Activated T-cell treated with anti-CD3 and anti-CD28 coated beads for 1 hour (primary cell): ENCODE data around the gene PROX2.

Experiments
- DNase-seq: peaks from one replicate; pipeline ENCODE4 v3.0.0-alpha.2; 2020; ENCODE audit warnings: low read depth

Gene PROX2

DNA sequence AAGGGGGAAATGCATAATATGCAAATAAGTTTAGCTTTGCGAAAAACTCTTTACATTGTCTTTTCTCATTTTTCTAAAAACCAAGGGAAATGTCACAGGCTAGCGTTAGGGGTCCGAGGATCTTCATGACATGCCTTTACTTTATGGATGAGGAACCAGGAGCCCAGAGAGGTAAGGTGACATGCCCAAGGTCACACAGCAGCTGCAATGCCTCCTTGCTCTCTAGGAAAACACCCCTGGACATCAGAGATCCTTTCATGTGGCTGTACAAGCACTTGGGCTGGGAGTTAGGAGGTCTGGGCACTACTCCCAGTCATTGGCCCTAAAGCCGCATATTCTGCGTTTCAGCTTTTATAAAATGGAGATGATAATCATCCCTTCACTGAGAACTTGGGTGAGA, 741 bp downstream of the PROX2 start:
- DNase-seq: no peak

DNA sequence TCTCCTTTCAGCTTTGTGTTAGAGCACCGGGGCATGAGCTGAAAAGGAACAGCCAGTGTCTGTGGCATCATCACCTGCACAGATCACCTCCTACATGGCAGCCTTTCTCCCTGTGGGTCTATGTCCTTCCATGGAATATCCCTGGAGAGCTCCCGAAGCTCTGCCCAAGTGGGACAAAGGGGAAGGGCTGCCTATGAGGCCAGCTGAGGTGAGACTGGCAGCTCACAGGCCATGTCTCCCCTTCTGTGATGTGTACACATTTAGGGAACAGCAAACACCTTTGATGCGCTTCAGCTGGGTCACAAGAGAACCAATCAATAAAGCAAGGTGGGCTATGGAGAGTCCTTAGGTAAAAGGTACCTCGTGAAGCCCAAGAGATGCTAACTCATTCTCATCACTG, 4.1 kb downstream of the PROX2 start:
- DNase-seq: no peak

DNA sequence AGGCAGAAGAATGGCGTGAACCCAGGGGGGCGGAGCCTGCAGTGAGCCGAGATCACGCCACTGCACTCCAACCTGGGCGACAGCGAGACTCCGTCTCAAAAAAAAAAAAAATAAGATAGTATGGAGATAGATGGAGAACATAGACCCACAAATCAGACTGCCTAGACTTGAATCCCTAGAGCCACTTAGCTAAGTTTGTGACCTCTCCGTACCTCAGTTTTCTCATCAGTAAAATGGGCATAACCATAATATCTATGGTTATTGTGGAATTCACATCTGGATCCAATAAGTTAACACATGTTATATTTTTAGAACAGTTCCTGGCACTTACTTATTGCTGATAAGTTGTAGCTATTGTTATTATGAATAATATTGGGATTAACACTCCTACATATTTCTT, 7.2 kb downstream of the PROX2 start:
- DNase-seq: no peak

DNA sequence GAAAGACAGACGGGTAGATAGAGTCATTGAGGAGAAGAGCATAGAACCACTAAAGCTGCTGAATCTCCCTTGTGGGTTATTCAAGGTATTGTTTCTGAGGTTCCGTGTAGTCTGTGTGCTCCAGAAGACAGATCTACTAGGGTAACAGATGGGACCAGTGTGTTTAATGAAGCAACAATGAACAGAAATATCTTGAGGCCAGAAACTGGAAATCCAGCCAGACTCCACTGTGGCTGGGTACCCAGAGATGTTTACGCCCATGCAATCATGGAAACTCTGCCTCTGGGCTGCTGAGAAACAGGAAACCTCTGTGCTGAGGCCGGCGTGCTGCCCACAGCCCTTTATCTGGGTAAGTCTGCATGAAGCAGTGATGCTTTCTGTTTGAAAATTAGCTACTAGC, 8.3 kb downstream of the PROX2 start:
- DNase-seq: peak; percentile 34

DNA sequence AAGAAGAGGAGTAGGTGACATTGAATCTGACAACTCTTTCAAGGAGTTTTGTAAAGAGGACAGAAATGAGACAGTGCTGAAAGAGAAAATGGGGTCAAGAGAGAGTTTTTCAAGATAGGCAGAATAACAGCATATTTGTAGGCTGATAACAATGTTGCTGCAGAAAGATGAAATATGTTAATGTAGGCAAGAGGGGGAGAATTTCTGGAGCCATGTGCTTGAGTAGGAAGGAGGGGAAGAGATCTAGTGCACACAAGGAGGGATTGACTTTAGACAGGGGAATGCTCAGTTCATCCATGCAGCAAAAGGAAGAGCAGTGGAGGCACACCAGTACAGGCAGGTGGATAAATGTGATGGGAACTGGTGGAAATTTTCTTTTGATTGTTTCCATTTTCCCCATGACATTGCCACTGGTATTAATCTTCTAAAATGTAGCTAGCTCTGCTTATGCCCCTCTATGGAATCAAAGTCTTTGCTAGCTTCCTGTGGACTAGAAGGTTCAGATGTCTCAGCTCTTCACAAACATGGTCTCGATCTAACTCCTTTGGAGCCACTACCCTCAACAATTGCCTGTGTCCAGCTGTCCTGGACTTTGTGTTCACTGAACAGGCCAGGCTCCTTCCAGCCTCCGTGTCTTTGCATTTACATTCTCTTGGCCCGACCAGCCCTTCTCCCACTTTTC, 9.1 kb downstream of the PROX2 start:
- no peak for DNase-seq

DNA sequence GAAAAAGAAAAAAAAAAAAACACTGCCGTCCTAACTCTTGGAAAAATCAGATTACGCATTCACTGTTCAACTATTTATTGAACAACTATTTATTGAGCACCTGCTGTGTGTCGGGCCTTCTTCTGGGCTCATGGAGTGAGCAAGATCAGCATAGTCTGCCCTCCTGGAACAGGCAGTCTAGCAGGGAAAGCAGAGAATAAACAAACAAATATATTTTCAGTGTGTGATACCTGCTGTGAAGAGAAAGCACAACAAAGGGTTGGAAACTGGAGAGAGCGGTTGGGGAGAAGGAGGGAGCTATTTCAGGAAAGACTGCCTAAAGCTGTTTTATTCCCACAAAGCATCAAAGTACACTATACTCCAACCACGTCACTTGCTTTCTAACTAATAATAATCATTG, 10.8 kb downstream of the PROX2 start:
- no peak for DNase-seq

DNA sequence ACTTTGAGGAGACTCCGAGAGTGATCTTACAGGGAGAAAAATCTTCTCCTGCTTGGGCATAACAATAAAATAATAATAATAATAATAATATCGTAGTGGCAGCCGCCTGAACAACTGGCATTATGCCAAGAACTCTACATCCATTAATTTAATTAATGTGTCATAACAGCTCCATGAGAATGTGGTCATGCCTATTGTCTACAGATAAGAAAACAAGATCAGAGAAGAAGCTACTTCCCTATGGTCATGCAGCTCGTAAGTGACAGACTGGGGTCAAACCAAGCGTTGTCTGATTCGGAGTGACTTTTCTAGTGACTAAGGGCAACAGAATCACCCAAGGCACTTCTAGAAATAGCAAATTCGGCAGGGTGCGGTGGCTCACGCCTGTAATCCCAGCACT, 11.7 kb downstream of the PROX2 start:
- DNase-seq: no peak

DNA sequence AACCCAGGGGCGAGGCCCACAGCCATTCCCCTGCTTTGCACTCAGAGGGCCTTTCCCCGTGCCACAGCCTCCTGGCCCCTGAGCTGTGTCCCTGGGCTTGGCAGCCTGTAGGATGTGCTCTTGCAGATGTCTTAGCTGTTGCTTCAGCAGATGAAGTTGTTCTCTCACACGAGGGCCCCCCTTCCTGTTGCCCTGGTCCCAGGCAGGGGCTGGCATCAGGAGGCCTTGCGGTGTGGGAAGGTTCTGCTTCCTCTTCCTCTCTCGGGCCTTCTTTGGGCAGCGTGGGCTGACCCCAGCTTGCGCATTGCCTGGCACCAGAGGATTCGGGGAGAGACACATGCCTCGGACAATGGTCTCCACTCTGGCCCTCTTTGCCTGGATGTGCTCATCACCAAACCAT, 12.7 kb downstream of the PROX2 start:
- DNase-seq: no peak

DNA sequence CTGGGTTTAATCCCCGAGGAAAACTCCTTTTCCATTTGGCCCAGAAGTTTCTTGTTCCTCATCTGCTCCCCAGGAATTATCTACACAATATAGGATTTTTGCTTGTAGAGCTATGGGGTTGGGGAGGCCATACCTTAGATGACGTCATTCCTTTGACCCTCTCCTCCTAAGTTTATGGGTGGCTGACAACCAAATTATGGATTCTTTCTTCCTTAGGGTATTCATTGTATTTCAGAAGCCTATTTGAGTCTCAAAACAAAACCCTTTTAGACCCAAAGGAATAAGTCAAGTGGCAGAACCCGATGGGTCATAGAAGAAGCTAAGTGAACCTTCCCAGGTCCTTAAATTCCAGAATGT, 14.2 kb downstream of the PROX2 start:
- no peak for DNase-seq

DNA sequence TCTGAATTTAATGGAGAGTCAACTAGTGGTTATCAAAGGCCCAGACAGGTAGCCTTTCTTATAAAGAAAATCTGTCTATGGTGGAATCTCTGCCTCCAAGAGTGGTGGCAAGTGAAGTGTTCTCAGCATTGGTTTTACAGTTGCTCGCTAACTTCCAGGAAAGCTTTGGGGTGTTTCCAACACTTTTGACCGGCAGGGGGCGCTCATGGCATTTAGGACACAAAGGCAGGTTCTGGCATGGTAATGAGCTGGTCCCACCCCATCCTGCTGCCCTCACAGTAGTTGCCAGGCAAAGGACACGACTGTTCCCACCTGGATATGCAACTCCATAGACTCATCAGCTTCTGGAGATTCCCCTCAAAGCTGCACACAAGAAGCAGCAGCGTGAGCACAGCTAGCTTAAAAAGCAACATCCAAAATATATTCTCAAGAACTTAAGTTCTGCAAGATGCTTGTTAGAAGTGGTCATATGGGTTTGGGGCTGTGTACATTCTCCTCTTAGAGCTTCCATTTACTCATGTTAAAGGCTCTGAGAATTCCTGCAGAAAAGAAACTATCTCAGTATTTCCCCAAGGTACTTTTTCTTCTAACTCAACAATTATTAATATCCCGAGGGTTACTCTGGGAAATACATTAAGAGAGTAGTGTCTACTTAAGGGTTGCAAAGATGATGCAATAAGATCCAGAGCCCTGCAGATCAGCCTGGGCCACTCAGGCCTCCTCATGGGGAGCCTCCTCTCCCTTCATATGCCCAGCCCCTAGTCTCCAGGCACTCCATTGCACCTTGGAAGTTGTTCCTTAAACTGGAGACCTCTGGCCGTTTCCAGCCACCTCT, 14.8 kb downstream of the PROX2 start:
- peak; percentile 99 for DNase-seq

DNA sequence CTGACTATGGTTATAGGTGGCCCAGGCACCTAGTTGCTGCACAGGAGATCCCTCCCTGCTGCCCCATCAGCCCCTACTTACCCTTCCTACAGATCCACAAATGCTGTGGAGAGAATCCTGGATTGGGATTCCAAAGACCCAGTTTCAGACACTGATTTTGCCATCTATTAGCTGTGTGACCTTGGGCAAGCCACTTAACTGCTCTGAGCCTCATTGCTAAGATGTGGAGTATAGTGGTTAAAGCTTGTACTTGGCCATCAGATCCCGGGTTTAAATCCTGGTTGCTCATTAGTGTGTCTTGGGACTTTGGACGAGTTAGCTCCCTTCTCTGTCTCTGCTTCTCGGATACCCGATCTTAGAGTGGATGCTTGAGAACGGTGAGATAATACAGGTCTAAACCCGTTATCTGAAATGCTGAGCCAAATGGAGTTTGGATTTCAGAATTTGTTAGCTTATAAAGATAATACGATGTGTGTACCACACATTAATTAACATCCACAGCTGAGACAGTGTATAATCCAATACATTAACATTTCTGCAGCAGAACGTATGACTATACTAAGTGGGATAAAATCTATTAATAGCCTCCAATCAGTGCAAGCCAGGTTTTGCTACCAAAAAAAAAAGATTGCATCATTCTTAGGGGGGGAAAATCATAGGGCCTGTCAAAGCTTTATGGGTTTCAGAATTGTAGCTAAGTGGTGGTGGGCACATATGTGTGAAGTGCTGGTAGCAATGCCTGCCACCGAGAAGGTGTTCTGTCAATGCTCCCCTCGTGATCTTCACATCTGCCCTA, 16.0 kb downstream of the PROX2 start:
- no peak for DNase-seq

DNA sequence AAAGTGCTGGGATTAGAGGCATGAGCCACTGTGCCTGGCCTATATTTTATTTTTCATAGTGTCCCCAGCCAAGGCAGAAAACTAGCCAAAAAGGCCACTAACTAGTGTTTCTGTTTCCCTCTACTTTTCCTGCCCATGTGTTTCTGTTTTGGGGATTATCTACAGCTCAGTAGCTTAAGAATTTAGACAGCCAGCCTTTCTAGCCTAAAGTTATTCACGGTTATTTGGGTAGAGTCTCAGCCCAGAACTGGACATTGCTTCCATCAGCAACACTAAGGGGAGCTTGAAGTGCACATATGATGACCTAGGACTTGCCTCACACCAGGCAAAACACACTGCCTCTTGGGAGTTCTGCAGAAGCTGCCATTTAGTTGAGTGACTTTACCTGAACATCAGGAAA, 17.9 kb downstream of the PROX2 start:
- no peak for DNase-seq

DNA sequence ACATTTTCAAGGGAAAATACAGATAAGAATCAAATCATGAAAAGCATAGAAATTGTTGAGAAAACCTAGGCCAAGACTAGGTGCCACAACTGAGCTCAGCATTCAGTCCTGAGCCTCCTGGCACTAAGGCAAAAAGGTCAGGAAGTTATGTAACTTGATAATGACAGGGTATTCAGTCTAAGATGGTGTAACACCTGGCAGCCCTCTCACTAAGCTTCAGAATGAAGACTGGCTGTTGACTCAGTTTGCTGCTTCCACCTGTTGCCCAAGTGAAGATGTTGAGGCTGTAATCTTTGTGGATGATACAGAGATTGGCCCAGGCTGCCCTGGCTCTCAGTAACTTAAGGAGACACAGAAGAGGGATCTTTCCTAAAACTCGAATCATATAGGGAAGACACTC, 19.6 kb downstream of the PROX2 start:
- DNase-seq: no peak

DNA sequence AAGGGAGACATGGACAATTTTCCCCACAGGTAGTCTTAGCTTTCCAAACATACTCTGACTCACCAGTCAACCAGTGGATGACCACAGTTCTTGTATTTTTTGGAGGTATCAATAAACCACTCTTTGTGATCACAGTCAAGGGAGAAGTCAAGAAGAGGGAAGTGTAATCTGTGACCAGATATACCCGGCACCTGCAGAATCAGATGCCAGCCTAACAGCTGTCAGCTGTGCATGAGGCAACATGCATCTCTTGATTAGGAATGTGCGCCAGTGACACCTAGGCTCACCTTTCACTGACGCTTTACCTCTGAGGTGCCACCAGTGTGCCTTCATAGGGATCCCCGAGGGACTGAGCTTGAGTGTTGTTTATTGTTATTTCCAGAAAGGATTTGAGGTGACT, 20.0 kb downstream of the PROX2 start:
- no peak for DNase-seq

DNA sequence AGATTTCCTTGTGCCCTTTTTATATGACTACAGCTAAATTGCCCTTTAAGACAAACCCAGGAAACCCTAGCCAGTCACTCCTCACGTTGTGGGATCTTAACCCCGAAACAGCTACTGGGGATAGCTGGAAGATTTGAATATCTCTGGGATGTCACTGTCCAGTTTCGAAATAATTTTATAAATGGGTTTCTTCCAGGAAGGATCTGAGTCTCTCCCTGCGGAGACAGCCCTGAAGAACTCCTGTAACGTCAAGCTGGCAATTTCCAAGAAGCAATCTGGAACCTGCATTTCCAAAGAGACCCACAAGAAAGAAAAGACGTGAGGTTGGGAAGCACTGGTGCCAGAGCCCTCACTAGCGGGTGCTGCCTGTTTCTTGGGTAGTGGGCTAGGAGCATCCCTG, 20.9 kb downstream of the PROX2 start:
- no peak for DNase-seq

DNA sequence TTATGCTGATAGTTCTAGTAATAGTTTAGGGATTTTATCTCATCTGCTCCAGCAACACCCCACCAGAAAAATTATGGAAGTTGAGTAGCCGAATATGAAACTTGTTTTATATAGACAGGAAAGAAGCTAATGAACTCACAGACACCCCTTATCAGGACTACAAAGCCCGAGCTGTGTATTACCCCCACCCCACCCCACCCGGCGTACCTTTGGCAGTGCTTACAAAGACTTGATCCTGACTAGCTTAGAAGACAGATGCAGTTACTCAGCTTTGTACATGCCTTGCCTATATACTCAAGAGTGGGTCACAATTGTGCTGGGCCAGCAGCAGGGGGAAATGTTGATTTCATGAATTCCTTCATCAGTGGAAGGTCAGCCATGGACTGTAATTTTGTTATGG, 22.4 kb downstream of the PROX2 start:
- no peak for DNase-seq

DNA sequence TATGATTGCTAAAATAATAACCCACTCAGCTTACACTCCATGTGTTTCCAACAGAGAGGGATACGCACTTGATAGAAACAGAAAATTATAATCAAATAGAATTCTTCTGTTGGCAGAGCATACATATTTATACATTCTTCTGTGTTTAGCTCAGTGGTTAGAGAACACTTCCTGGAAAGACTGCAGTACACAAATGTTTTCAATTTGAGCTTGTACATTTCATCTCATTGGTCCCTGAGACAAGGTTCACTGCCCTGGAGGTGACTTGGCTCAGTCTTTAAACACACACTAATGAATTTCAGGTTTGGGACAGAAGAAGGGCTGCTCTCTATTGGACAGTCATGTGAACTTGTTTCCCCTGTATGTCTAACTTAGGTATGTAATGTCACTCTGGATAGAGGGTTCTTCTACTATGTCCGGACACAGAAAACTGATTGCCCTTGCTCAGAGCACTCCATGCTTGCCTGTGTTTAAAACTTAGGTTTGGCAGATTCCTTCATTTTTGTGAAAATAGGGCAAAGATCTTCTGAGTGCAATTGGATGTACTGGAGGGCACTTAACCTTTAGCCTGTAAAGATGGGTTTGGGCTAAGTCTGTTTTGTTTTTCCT, 22.9 kb downstream of the PROX2 start:
- DNase-seq: no peak

DNA sequence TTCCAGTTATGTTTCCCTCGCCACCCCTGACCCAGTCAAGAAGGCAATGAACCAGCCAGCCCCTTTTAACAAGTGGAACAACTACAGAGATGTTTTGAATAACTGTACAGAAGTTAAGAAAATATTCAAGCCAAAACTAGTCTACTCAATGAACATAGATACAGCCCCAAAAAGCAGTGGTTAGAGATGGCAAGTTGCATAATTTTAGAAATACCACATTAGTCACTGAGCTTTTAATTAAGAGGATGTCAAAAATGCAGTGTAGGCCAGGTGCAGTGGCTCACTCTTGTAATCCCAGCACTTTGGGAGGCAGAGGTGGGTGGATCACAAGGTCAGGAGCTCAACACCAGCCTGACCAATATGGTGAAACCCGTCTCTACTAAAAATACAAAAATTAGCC, 27.2 kb downstream of the PROX2 start:
- DNase-seq: no peak

DNA sequence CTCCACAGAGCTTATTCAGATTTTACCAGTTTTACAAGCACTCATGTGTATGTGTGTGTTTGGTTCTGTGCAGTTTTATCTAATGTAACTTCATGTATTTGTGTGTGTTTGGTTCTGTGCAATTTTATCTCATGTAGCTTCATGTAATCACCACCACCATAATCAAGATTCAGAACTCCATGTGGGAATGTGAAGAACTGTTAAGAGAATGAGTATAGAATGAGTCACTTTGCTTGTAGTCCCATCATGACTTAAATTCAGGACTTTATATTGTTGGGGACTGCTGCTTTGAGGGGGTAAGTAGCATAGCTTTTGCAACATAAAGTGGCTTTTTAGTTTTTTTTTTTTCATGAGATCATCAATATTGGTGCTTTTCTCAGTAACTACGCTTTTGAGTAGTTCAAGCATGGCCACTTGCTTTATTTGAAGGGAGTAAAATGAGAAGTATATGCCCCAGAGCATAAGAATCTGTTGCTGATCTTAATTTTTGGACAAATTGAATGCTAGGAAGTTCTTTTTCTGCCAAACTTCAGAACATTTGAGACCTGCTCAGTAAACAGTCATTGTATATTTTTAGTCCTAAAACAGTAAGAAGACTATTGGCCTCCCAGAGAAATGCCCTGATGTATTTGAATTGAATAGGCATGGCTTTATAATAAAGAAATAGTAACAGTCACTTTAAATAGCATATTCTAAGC, 28.8 kb downstream of the PROX2 start:
- no peak for DNase-seq

DNA sequence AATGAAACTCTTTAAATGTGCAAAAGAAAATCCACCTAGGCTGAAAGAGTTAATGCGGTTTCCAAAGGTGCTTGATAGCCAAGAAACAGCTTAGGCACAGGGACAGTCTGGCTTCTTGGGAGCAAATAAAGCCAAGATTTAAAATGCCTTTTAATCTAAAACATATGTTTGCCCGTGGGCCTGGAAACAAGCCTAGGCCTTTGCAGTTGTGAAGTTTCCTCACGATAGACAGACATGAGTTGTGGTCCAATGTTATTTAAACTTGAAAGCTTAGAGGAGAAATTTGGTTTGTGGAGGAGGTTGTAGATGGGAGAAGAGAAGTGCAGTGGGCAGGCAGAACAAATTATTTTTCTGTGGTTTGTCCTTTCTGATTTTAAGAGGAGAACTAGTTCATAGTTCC, 29.8 kb downstream of the PROX2 start:
- no peak for DNase-seq

DNA sequence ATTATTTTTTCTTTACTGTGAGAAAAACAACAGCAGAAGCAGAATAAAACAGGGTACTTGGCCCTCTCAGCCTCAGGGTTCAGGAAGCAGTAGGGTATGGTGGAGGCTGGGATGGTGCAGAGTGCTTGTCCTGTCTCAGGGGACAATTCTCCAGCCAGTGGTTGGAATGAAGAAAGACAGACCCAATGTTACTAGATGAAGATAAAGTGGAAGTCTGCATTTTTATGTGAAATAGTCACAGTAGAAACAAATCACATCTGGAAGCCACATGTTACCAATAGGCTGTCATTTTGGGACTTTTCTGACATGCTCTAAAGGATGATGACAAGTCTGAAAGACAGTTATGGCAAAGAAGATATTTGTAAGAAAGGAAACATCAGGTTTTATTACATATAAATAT, 32.3 kb downstream of the PROX2 start:
- DNase-seq: no peak
